GM21786 (cell line): Measurements from ENCODE around the gene RNMT.
"Not testable (repeated sequence)": the region's sequence is repeated elsewhere in the genome, so short reads cannot be mapped to it uniquely, and the experiment has no call there.

ENCODE experiments used
- ATAC-seq: cut with Tn5 transposase; IDR thresholded peaks from one replicate; pipeline ENCODE4 v1.9.1; 2021; ENCODE audit not compliant: unreplicated experiment

RNMT gene

GRCh38 chr18:13726232-13726971, at the start of gene RNMT, which contains the start of gene FAM210A:
TSS of gene RNMT (plus strand) at chr18:13726673. CDS start at chr18:13731518, 4,845 bp downstream.
TSS of gene FAM210A (minus strand) at chr18:13726558. CDS start at chr18:13682077, 44,481 bp downstream.
- ATAC-seq: peak; percentile 90

- not testable (repeated sequence) for ATAC-seq
Observed at GRCh38 chr18:13677350-13677749, 49.1 kb upstream of the RNMT start.

- ATAC-seq: no peak
Observed at GRCh38 chr18:13680612-13681011, 45.9 kb upstream of the RNMT start.

GRCh38 chr18:13681701-13682100, 44.8 kb upstream of the RNMT start:
- no peak for ATAC-seq

GRCh38 chr18:13684546-13684945, 41.9 kb upstream of the RNMT start:
- no peak for ATAC-seq

- ATAC-seq: no peak
Observed at GRCh38 chr18:13688191-13689136, 38.0 kb upstream of the RNMT start.

GRCh38 chr18:13690060-13690459, 36.4 kb upstream of the RNMT start:
- ATAC-seq: not testable (repeated sequence)

GRCh38 chr18:13695337-13695736, 31.1 kb upstream of the RNMT start:
- not testable (repeated sequence) for ATAC-seq

GRCh38 chr18:13696961-13697360, 29.5 kb upstream of the RNMT start:
- ATAC-seq: no peak

- ATAC-seq: no peak
Observed at GRCh38 chr18:13700153-13700552, 26.3 kb upstream of the RNMT start.

- ATAC-seq: no peak
Observed at GRCh38 chr18:13703899-13704298, 22.6 kb upstream of the RNMT start.

GRCh38 chr18:13710414-13710831, 16.1 kb upstream of the RNMT start:
- no peak for ATAC-seq

GRCh38 chr18:13712400-13713131, 13.9 kb upstream of the RNMT start:
- ATAC-seq: no peak

GRCh38 chr18:13713455-13714055, 12.9 kb upstream of the RNMT start:
- ATAC-seq: no peak

GRCh38 chr18:13715330-13715729, 11.1 kb upstream of the RNMT start:
- ATAC-seq: no peak

GRCh38 chr18:13716916-13717315, 9.6 kb upstream of the RNMT start:
- no peak for ATAC-seq

GRCh38 chr18:13720123-13720522, 6.3 kb upstream of the RNMT start:
- ATAC-seq: no peak

GRCh38 chr18:13720847-13721246, 5.6 kb upstream of the RNMT start:
- no peak for ATAC-seq

- ATAC-seq: no peak
Observed at GRCh38 chr18:13725566-13726231, 774 bp upstream of the RNMT start.

GRCh38 chr18:13726972-13727331, 479 bp downstream of the RNMT start:
- ATAC-seq: peak; percentile 8
